HG03521 (cell line): ENCODE data around the gene CIITA.
"Not testable (repeated sequence)": the region's sequence is repeated elsewhere in the genome, so short reads cannot be mapped to it uniquely, and the experiment has no call there.

Source experiments
- ATAC-seq: cut with Tn5 transposase; IDR thresholded peaks from one replicate; pipeline ENCODE4 v1.9.1; 2021; ENCODE audit warnings: mild to moderate bottlenecking, moderate library complexity; ENCODE audit not compliant: unreplicated experiment

CIITA gene

GRCh38 chr16:10950393-10950792 is 73.4 kb downstream of the CIITA start:
- no peak for ATAC-seq

DNA sequence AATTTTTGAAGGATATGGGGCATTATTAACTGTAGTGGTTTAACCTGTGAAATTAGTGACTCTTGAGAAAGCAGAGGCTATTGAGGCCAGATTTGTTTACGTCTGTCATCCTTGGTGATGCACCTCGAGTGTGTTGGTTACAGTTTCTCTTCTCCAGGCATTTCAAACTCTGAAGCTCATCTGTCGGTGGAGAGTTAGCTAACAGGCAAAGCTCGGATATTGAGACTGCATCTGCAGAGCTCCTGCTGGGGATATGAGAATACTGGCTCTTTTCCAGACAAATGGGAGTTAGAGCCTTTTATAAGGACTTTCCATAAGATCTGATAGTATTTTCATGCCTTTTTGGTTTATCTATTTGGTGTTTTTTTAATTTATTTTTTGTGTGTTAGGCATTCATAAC is 74.0 kb downstream of the CIITA start:
- ATAC-seq, result no peak

DNA sequence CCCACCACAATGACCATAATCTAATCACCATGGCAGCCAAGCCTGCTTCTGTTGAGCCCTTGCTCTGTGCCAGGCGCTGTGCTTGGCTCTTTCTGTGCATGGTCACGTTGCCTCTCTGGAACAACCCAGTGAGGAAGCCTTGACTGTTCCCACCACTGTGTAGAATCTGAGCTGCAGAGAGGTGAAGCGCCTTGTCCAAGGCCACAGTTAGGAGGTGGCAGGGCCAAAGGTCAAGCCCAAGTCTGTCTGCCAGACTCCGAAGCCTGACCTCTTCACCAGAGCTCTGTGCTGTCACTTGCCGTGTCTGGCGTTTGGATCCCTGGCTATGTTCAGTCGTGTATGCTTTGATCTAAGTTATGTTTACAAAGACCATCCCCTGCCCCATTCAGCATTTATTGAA is 77.9 kb downstream of the CIITA start:
- no peak for ATAC-seq

- no peak for ATAC-seq
Measured at GRCh38 chr16:10957771-10958482, 80.9 kb downstream of the CIITA start.

DNA sequence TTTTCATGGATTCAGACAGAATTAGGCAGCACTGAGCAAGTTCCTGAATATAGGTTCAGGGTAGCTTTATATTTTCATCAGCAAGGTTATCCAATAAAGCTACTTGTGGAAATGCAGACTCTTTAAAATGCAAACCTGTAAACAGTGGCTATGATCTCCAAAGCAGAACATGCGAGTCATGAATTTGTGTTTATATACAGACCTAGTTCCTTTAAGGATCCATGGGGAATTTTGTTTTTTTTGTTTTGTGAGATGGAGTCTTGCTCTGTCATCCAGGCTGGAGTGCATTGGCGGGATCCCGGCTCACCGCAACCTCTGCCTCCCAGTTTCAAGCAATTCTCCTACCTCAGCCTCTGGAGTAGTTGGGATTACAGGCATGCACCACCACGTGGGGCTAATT is 82.2 kb downstream of the CIITA start:
- ATAC-seq, result no peak

- ATAC-seq, result no peak
Measured at GRCh38 chr16:10961231-10961630, 84.2 kb downstream of the CIITA start.

DNA sequence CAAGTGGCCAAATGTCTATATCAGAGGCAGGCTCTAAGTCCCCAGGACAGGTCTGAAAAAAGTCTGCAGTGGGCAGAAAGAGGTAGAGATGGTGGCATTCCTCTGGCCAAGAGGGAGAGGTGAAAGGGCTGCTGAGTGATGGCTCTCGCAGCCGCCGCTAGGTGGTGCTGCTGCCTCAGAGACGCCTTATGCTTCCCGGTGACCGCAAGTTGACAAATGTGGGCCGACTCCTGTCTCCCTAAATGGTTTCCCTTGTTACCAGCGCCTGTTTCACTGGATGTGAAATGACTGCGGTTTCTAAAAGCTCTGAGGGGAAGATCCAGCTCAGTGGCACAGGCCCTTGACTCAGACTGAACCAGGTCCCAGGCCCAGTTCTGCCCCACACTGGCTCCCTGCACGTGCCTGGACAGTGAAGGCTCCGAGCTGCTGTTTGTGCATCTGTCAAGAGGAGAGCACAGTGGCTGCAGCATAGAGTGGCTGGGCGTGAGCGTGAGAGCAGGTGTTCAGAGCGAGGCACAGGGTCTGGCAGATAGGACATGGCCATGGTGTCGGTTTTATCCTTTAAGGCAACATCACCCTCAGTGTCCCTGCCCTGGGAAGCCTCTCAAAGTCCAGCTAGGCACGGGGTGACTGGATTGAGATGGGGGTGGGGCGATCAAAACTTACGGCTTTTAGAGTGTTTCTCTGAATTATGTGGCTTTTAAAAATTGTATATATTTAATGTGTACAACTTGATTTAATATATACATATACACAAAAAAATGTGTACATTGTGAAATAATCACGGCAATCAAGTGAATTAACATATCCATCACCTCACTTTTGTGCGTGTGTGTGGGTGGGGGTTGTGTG is 87.3 kb downstream of the CIITA start:
- peak; percentile 35 for ATAC-seq

- no peak for ATAC-seq
Measured at GRCh38 chr16:10964891-10965326, 87.9 kb downstream of the CIITA start.

GRCh38 chr16:10965440-10966061 is 88.5 kb downstream of the CIITA start:
- peak; percentile 55 for ATAC-seq

DNA sequence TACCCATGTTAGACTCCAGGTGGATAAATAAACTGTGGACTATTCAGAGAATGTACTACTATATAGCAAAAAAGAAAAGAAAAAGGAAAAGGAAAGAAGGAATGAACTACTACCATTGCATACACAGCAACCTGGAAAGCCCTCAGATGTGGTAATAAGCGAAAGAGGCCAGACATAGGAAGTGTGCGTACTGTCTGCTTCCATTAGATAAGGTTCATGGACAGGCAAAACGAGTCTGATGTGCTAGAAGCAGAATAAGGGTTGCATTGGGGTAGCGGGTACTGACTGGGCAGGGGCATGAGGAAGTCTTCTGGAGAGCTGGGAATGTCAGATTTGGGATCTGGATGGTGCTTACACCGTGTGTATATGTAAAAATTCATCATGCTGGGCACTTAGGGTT is 89.1 kb downstream of the CIITA start:
- no peak for ATAC-seq

GRCh38 chr16:10966559-10966958 is 89.6 kb downstream of the CIITA start:
- not testable (repeated sequence) for ATAC-seq

DNA sequence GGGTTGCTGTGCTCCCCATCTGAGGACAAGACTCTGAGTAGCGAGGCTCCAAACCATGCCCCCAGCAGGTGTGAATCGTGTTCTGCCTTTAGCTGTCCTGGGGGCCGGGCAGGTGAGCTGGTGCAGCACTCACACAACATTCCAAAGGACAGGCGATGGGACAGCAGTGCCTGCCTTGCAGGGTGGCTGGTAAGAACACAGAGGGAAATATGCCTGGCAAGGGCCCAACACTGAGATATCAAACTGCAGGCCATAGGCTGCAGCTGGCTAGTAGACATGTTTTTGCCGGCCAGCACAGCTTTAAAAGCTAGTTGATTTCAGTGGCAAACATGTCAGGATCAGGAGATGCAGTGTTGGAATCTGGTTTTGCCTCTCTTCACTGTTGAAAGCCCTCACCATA is 91.0 kb downstream of the CIITA start:
- no peak for ATAC-seq

- no peak for ATAC-seq
Measured at GRCh38 chr16:10968498-10968897, 91.5 kb downstream of the CIITA start.

GRCh38 chr16:10969615-10970014 is 92.6 kb downstream of the CIITA start:
- no peak for ATAC-seq

DNA sequence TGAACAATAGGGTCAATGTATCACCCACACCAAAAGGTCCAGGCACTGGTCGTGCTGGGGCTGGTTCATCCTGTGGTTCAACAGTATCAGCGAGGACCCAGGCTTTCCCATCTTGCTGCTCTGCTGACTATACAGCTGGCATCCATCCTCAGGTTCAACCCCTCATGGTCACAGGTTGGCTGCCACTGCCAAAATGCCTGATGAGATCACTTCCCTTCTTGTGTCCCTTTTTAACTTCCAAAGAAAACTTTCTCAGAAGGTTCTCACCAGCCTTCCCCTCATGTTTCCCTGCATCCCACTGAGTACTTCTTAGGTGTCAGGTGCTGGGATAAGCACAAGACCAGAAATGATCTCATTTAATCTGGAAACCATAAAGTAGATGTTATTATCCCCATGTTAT is 93.1 kb downstream of the CIITA start:
- ATAC-seq, result no peak

GRCh38 chr16:10971560-10971961 is 94.6 kb downstream of the CIITA start:
- no peak for ATAC-seq

DNA sequence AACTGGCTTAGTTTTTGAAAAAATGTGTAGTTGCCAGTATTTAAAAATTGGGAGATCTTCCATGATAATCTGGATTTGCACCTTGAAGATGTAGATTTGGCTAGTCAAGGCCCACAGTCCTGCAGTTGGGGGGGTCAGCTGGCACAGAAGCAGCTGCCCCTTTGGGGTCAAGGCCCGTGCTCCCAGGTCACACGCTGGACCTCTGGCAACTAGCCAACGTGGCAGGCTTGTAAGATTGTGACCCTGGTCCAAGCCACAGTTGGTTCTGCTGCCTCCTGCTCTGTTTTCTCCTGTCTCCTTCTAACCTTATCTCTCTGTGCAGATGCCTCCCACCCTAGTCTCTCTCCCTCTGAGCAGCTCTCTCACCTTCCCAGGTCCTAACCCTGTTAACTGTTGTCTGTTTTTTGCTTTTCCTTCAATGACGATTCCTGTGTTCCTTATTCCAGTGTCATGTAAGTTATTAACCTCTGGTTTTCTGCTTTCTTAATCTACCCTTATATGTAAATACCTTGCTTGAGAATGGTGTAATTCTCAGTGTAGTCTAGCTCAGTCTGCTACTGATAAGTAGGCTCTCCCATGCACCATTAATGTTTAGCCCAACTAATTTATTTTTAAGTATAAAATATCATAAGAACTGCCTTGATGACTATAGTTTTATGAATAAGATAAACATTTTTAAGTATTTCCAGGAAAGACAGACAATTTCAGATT is 95.3 kb downstream of the CIITA start:
- no peak for ATAC-seq

DNA sequence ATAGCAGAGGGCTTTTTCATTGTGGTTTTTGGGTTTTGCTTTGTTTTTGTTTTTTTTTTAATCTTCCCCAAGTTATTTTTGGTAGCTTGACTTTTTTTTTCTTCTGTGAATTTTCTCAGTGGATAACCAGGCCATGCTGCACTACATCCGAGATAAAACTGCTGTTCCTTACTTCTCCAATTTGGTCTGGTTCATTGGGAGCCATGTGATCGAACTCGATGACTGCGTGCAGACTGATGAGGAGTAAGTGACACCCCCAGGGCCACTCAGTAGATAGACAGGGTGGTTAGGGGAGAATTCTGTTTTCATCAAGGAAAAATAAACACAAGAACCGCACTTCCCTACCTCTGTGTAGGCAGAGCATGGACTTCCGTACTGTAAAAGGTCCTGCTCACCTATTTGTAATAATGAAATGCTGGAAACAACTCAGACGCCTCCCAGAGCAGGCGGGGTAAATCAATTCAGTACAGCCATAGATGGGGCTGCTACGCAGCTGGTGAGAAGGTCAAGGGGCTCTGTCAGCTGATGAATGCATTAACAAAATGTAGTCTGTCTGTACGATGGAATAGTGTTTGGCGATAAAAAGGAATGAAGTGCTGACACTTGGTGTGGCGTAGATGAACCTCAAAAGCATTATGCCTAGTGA is 95.9 kb downstream of the CIITA start:
- ATAC-seq, result no peak

DNA sequence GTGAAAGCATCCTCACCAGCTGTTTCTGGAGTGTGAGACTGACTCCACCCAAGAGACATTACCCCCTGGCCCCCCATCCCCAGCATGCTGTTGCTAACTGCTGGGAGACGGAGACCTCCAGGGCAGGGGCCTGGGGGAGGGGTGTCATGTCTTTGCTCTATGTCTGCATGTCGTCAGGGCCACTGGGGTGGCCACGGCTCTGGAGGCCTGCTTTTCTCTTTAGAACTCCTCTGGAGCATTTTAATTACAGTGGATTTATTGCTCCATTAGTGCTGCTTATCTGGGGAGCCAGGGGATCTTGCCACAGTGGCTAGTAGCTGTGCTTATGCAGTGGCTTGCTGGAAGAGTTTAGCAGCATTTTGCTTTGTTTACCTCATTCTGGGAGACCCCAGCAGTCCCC is 99.6 kb downstream of the CIITA start:
- no peak for ATAC-seq

GRCh38 chr16:10978124-10978523 is 101.1 kb downstream of the CIITA start:
- ATAC-seq, result no peak
